Embryonic facial prominence (tissue), 1 donor: ENCODE data around the gene RTTN.
"Not testable (repeated sequence)": the region's sequence is repeated elsewhere in the genome, so short reads cannot be mapped to it uniquely, and the experiment has no call there.

ENCODE experiments used
- DNase-seq: peaks from one replicate; pipeline ENCODE4 v3.0.0-alpha.2; 2016; ENCODE audit errors: extremely low spot score

Gene RTTN

GRCh38 chr18:69980982-69981804 lies 224.3 kb downstream of the RTTN start:
- no peak for DNase-seq

GRCh38 chr18:69980509-69980908 lies 225.0 kb downstream of the RTTN start:
- DNase-seq, result no peak

- no peak for DNase-seq
Measured at GRCh38 chr18:69978732-69979715, 226.5 kb downstream of the RTTN start.

- not testable (repeated sequence) for DNase-seq
Measured at GRCh38 chr18:69975294-69975693, 230.2 kb downstream of the RTTN start.

- no peak for DNase-seq
Measured at GRCh38 chr18:69974365-69974764, 231.1 kb downstream of the RTTN start.

- DNase-seq, result no peak
Measured at GRCh38 chr18:69969491-69969890, 236.0 kb downstream of the RTTN start.

GRCh38 chr18:69968039-69968438 lies 237.4 kb downstream of the RTTN start:
- DNase-seq, result no peak

- no peak for DNase-seq
Measured at GRCh38 chr18:69963196-69963595, 242.3 kb downstream of the RTTN start.

- no peak for DNase-seq
Measured at GRCh38 chr18:69961718-69962117, 243.8 kb downstream of the RTTN start.

- DNase-seq, result no peak
Measured at GRCh38 chr18:69958422-69958821, 247.1 kb downstream of the RTTN start.

GRCh38 chr18:69957747-69958146 lies 247.7 kb downstream of the RTTN start:
- DNase-seq, result no peak

- DNase-seq, result no peak
Measured at GRCh38 chr18:69956665-69957620, 248.5 kb downstream of the RTTN start.

- no peak for DNase-seq
Measured at GRCh38 chr18:69956057-69956456, 249.4 kb downstream of the RTTN start.

- DNase-seq, result no peak
Measured at GRCh38 chr18:69954719-69955480, 250.6 kb downstream of the RTTN start.

- no peak for DNase-seq
Measured at GRCh38 chr18:69953191-69953590, 252.3 kb downstream of the RTTN start.
